HepG2 (cell line): Measurements from ENCODE around the gene SECTM1. TPM values are rescaled to one million over a fixed set of nuclear protein-coding genes. Genes with fewer than 3 reads are reported as not detected.

Experiments used
- ATAC-seq: fragments of 200-7000 bp; cut with Tn5 transposase; 3 replicates; pipeline ENCODE4 v1.9.1; 2020; ENCODE audit warnings: mild to moderate bottlenecking, moderate library complexity
- BruUV-seq: library from RNA; stranded (reverse); fragments of 400-500 nt; replicated peaks from 2 replicates; lab custom pipeline; 2021; lab: Mats Ljungman, UMichigan
- CTCF ChIA-PET: fragments of 300-600 bp; formaldehyde crosslinking; extraction: SDS; loops from one replicate; lab custom pipeline; 2021; ENCODE audit warnings: low total read pairs, inconsistent platforms, low intra/inter-chr PET ratio; lab: Yijun Ruan, JAX
- POLR2A ChIA-PET: fragments of 350-600 bp; sonication (Branson Sonifier 250); formaldehyde crosslinking; loops from one replicate; lab custom pipeline; 2020; ENCODE audit warnings: antibody characterized with exemption, inconsistent platforms; lab: Yijun Ruan, JAX
- DNase-seq: peaks from one replicate; pipeline ENCODE4 v3.0.0-alpha.2; 2015; ENCODE audit warnings: low spot score
- FAIRE-seq: peaks from 3 replicates; lab custom pipeline; 2011; peaks lifted over from hg19 to GRCh38; lab: Jason Lieb, UNC
- H2AFZ ChIP-seq: one replicate; pipeline ENCODE4 v1.6.1; 2011; ENCODE audit warnings: low read length, inconsistent platforms
- H3K27ac ChIP-seq: fragments of 300-600 bp; 3 replicates; pipeline ENCODE4 v1.8.0; 2011; ENCODE audit warnings: mixed run types, mild to moderate bottlenecking, mixed read lengths, low read length, inconsistent platforms; ENCODE audit not compliant: insufficient read depth; ENCODE audit errors: extremely low read length
- H3K27me3 ChIP-seq, 2 experiments: fragments of 200-600 bp in 1 of 2; 2 replicates in 1 of 2; 3 replicates in 1 of 2; pipeline versions ENCODE4 v1.6.0 to v1.8.0; 2011; ENCODE audit warnings: low read length in 2 of 2, mild to moderate bottlenecking in 2 of 2, moderate library complexity in 2 of 2, inconsistent platforms in 1 of 2; ENCODE audit not compliant: insufficient read depth in 2 of 2, control insufficient read depth in 1 of 2
- H3K36me3 ChIP-seq, 2 experiments: fragments of 200-600 bp in 1 of 2; replicated peaks in 1 of 2; 2 replicates in 1 of 2; 3 replicates in 1 of 2; pipeline versions ENCODE4 v1.5.1 to v1.8.0; 2011; ENCODE audit warnings: low read length in 2 of 2, inconsistent platforms in 1 of 2; ENCODE audit not compliant: insufficient read depth in 2 of 2, control insufficient read depth in 1 of 2
- H3K4me1 ChIP-seq: 2 replicates; pipeline ENCODE4 v1.5.1; 2012; ENCODE audit warnings: low read length, inconsistent platforms; ENCODE audit not compliant: insufficient read depth
- H3K4me2 ChIP-seq: 2 replicates; pipeline ENCODE4 v1.6.0; 2011; ENCODE audit warnings: low read depth, low read length, inconsistent platforms
- H3K4me3 ChIP-seq, 3 experiments: fragments of 200-600 bp in 1 of 3; sonication (generic), shearing (Covaris generic) in 1 of 3; replicated peaks in 1 of 3; 2 replicates each; pipeline ENCODE4 v1.5.1; 2011 to 2016; ENCODE audit warnings: low read length in 3 of 3, inconsistent platforms in 2 of 3, low read depth in 2 of 3, mild to moderate bottlenecking in 2 of 3, control low read depth in 1 of 3, mixed read lengths in 1 of 3; ENCODE audit not compliant: insufficient read depth in 1 of 3
- H3K79me2 ChIP-seq: one replicate; pipeline ENCODE4 v1.6.1; 2011; ENCODE audit warnings: low read length, inconsistent platforms; ENCODE audit not compliant: insufficient read depth
- H3K9ac ChIP-seq: 2 replicates; pipeline ENCODE4 v1.6.0; 2011; ENCODE audit warnings: mild to moderate bottlenecking, low read depth, low read length, inconsistent platforms; ENCODE audit not compliant: insufficient read depth
- H3K9me3 ChIP-seq: 2 replicates; pipeline ENCODE4 v1.5.1; 2012; ENCODE audit warnings: mild to moderate bottlenecking, low read length
- H4K20me1 ChIP-seq: 2 replicates; pipeline ENCODE4 v1.6.0; 2011; ENCODE audit warnings: inconsistent platforms, mild to moderate bottlenecking, low read length, moderate library complexity; ENCODE audit not compliant: insufficient read depth
- ATF3 ChIP-seq: sonication (generic); formaldehyde crosslinking; IDR thresholded peaks from 2 replicates; pipeline ENCODE4 v1.4.0; 2020; ENCODE audit warnings: missing genetic modification reagents
- GABPA ChIP-seq, 2 experiments: IDR thresholded peaks; 2 replicates each; pipeline ENCODE4 v1.6.1; 2011 to 2016; ENCODE audit warnings: low read depth in 2 of 2, low read length in 1 of 2, missing biosample characterization in 1 of 2, missing genetic modification characterization in 1 of 2
- KLF6 ChIP-seq: IDR thresholded peaks from 2 replicates; pipeline ENCODE4 v1.8.0; 2016; ENCODE audit warnings: missing biosample characterization, missing genetic modification reagents
- STAT5B ChIP-seq: sonication (generic); formaldehyde crosslinking; IDR thresholded peaks from 2 replicates; pipeline ENCODE4 v1.4.0; 2020; ENCODE audit warnings: missing genetic modification reagents
- THAP11 ChIP-seq: IDR thresholded peaks from 2 replicates; pipeline ENCODE4 v1.6.1; 2016; ENCODE audit warnings: missing biosample characterization, missing genetic modification reagents
- ZFP1 ChIP-seq: IDR thresholded peaks from 2 replicates; pipeline ENCODE4 v1.6.1; 2016
- ZNF225 ChIP-seq: sonication (generic); formaldehyde crosslinking; IDR thresholded peaks from 2 replicates; pipeline ENCODE4 v1.4.0; 2020; ENCODE audit warnings: mild to moderate bottlenecking, missing genetic modification reagents
- ZNF264 ChIP-seq: sonication (generic); formaldehyde crosslinking; IDR thresholded peaks from 2 replicates; pipeline ENCODE4 v1.4.0; 2020; ENCODE audit warnings: missing genetic modification reagents
- ZSCAN29 ChIP-seq: sonication (generic); formaldehyde crosslinking; conservative IDR thresholded peaks from 2 replicates; pipeline ENCODE4 v1.4.0; 2020; ENCODE audit warnings: mild to moderate bottlenecking, missing genetic modification reagents
- WGBS: methylation state at CpG from one replicate; pipeline ENCODE4 v1.1.6; 2017; ENCODE audit warnings: low lambda C conversion rate; 5-methylcytosine and 5-hydroxymethylcytosine counted together
- in situ Hi-C: cut with HindIII; loops from 2 replicates; pipeline ENCODE4 v1.10.0; 2017; ENCODE audit warnings: low pct_unique_long_range_greater_than_20kb; ENCODE audit not compliant: extremely low pct_ligation_motif_present
- intact Hi-C: fragments of 100-400 bp; cut with micrococcal nuclease; formaldehyde crosslinking; loops from one replicate; pipeline ENCODE4 v1.10.0; 2022; ENCODE audit not compliant: unreplicated experiment
- polyA plus RNA-seq, 8 experiments: library from polyadenylated mRNA; depleted of rRNA in 3 of 8; stranded (reverse) in 7 of 8; unstranded in 1 of 8; fragments of >200 nt; fragmentation: Illumina TruSeq in 4 of 8; extraction: Trizol in 4 of 8; gene quantifications; 2 replicates each; pipeline versions ENCODE4 v1.2.1 to v1.2.3, GENCODE V29; 2011 to 2016; ENCODE audit warnings: low read depth in 4 of 8, missing spikeins in 1 of 8, mixed read lengths in 1 of 8; ENCODE audit not compliant: insufficient read depth in 1 of 8
- total RNA-seq, 5 experiments: library from RNA; depleted of rRNA; stranded (reverse); fragments of >200 nt; fragmentation: Illumina TruSeq; extraction: Trizol; gene quantifications; 2 replicates each; pipeline ENCODE4 v1.2.3, GENCODE V29; 2016; ENCODE audit warnings: low read depth in 1 of 5
- TF ChIP-seq, protein P1 (sequence below): sonication (generic); formaldehyde crosslinking; conservative IDR thresholded peaks from 2 replicates; pipeline ENCODE4 v1.4.0; 2020; ENCODE audit warnings: missing genetic modification reagents

SECTM1 gene
- total and polyA plus RNA-seq, 2 of the 13 experiments (the other 11 are each of a cell fraction or from before 2014, with no cell fraction given): 3.5 to 5.3 TPM

DNA sequence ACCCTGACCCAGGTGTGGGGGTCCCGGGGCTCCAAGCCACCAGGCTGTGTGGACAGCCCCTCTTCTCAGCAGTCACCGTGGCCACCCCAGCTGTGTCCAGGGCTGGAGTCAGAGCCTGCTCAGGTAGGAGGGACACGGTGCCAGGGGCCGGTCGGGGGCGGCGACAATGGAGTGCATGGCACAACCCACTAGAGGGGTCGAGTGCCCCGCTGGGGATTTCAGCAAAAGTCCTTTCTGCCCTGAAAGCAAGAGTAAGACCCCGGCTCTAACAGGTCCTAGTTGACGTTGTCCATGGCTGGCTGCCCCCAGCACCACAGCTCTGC lies 49.3 kb upstream of the SECTM1 start:
- WGBS: 60% methylated on average over 9 of the region's 11 CpGs
- H3K36me3 ChIP-seq: no peaks in the 10 kb centered on the region
- intact Hi-C loops: no loop called here
- H3K79me2 ChIP-seq: no peaks in the 10 kb centered on the region
- H3K4me1 ChIP-seq: peaks cover 63% of the 10 kb centered on the region
- in situ Hi-C loops: no loop called here
- H3K9ac ChIP-seq: no peak overlapping the region
- DNase-seq (no peak), FAIRE-seq (no peak), ATAC-seq (no peak)
- H3K9me3 ChIP-seq: no peaks in the 10 kb centered on the region
- TF ChIP-seq ZNF264 (CRISPR knock-in tag) (no peak), ZSCAN29 (CRISPR knock-in tag) (no peak), KLF6 (CRISPR knock-in tag) (no peak), ATF3 (no peak), ZNF225 (no peak), ZFP1 (CRISPR knock-in tag) (no peak), STAT5B (CRISPR knock-in tag) (no peak), THAP11 (no peak), GABPA (IDR thresholded peaks at IDR 0.05; ENCODE audit: low read depth, low read length) (no peak), GABPA (CRISPR knock-in tag; IDR thresholded peaks at IDR 0.05; ENCODE audit: low read depth) (no peak)
- TF ChIP-seq, protein P1, sequence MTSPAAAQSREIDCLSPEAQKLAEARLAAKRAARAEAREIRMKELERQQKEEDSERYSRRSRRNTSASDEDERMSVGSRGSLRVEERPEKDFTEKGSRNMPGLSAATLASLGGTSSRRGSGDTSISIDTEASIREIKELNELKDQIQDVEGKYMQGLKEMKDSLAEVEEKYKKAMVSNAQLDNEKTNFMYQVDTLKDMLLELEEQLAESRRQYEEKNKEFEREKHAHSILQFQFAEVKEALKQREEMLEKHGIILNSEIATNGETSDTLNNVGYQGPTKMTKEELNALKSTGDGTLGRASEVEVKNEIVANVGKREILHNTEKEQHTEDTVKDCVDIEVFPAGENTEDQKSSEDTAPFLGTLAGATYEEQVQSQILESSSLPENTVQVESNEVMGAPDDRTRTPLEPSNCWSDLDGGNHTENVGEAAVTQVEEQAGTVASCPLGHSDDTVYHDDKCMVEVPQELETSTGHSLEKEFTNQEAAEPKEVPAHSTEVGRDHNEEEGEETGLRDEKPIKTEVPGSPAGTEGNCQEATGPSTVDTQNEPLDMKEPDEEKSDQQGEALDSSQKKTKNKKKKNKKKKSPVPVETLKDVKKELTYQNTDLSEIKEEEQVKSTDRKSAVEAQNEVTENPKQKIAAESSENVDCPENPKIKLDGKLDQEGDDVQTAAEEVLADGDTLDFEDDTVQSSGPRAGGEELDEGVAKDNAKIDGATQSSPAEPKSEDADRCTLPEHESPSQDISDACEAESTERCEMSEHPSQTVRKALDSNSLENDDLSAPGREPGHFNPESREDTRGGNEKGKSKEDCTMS (CRISPR knock-in tag): no peak
- POLR2A ChIA-PET: interaction anchor here (0.9 kb wide), 1 partner anchor 12 kb away, joined by 3 read pairs; no protein-coding TSS in a partner anchor
- H3K4me3 ChIP-seq: no peak overlapping the region
- CTCF ChIA-PET: no interaction called here
- H3K4me2 ChIP-seq: no peak overlapping the region
- H3K27ac ChIP-seq: no peak overlapping the region
- H4K20me1 ChIP-seq: no peaks in the 10 kb centered on the region
- no peak overlapping the region for H2AFZ ChIP-seq
- H3K27me3 ChIP-seq: peaks cover 10 to 55% of the 10 kb centered on the region in 2 experiments; a peak in 4 of 5 replicates
- no TSS peak for BruUV-seq
